ENCODE data around the gene PIK3IP1. TPM values are rescaled to one million over a fixed set of nuclear protein-coding genes. Genes with fewer than 3 reads are reported as not detected.

Gene PIK3IP1
- total and polyA plus RNA-seq, 9 of the 15 experiments (the other 6 are each of a cell fraction or from before 2014, with no cell fraction given): 0.11 to 1.3 (median 0.77) TPM

DNA sequence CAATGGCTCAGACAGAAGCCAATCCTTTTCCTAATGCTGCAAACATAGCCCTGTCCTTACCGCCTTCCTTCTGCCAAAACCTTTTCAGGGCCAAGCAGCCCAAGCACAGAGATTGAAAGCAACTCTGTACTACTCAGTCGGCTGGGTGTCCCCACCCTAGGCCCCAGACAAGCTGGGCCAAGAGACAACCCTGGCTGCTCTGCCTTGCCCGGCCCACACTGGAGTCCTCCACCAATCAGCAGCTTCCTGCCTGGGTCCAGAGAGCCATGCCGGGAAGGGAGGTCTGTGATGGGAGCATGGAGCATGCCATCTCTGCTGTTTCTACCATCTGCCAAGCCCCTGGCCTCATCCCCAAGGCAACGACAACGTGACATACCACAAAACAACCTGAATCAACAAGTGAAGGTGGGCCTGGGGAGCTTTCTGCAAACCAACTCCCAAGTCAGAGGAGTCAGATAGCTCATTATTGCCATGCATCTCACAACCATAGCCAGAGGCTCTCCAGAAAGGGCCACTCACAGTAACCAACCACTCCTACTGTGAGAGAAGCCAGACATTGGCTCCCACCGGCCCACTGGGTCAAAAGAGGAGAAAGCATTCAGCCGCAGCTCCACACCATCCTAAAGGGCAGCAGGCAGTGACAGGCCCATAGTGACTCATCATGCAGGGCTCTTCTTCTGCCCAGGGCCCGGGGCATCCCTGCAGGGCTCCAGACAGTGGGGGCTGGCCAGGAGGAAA, 35.7 kb upstream of the PIK3IP1 start (continued):
- no peak for TF ChIP-seq SP1 (CRISPR knock-in tag; IDR thresholded peaks at IDR 0.05)

GRCh38 chr22:31326877-31327276, 34.6 kb upstream of the PIK3IP1 start:
- Histone ChIP-seq H4K20me1 (replicated peaks; ENCODE audit: control insufficient read depth, insufficient read depth, low read length) (no peaks in the 10 kb centered on the region), H2AFZ (ENCODE audit: low read depth, low read length) (no peak overlapping the region), H3K9ac (ENCODE audit: insufficient read depth in 1 of 2, low read depth in 2 of 2, low read length in 2 of 2) (no peak overlapping the region), H3K79me2 (ENCODE audit: control insufficient read depth, insufficient read depth, low read length) (no peaks in the 10 kb centered on the region), H3K27ac (ENCODE audit: extremely low read depth, low read depth, low read length) (no peak overlapping the region), H3K4me1 (replicated peaks in 1 of 2; ENCODE audit: control insufficient read depth in 2 of 2, insufficient read depth in 2 of 2, low read length in 2 of 2) (no peaks in the 10 kb centered on the region; a peak in 1 of 5 replicates), H3K9me3 (replicated peaks; ENCODE audit: control insufficient read depth, insufficient read depth, low read depth, low read length) (no peaks in the 10 kb centered on the region), H3K4me3 (no peak overlapping the region), H3K9me1 (ENCODE audit: control insufficient read depth, insufficient read depth, low read length) (no peaks in the 10 kb centered on the region), H3K4me2 (ENCODE audit: insufficient read depth, low read length) (no peak overlapping the region), H3K27me3 (ENCODE audit: control insufficient read depth in 2 of 2, insufficient read depth in 2 of 2, low read length in 2 of 2) (no peaks in the 10 kb centered on the region), H3K36me3 (ENCODE audit: control insufficient read depth, insufficient read depth, low read length) (0 out of 3 replicates have a peak, but pooled peaks cover 4% of the 10 kb centered on the region)
- ATAC-seq (no peak), DNase-seq (ENCODE audit: extremely low read depth in 1 of 4, low spot score in 3 of 4) (no peak), FAIRE-seq (no peak)
- BruUV-seq (replicated peaks): no TSS peak
- intact Hi-C loops (cut with micrococcal nuclease) (no loop called here), in situ Hi-C loops (cut with MboI) (no loop called here)
- TF ChIP-seq ZFP1 (CRISPR knock-in tag; IDR thresholded peaks at IDR 0.05): no peak
- no peak for TF ChIP-seq HDAC6 (IDR thresholded peaks at IDR 0.05; ENCODE audit: low read depth, low read length)
- no peak for TF ChIP-seq CBX8 (IDR thresholded peaks at IDR 0.05; ENCODE audit: borderline replicate concordance, extremely low read depth, low read depth, low read length, poor library complexity, severe bottlenecking)
- no peak for TF ChIP-seq CHD4 (IDR thresholded peaks at IDR 0.05; ENCODE audit: insufficient read depth, insufficient replicate concordance, low read depth, low read length, poor library complexity, severe bottlenecking)
- no peak for TF ChIP-seq POLR3A (IDR thresholded peaks at IDR 0.05; ENCODE audit: borderline replicate concordance, extremely low read depth, insufficient read depth, insufficient read length)
- no peak for TF ChIP-seq ZFP91 (CRISPR knock-in tag; IDR thresholded peaks at IDR 0.05)
- no peak for TF ChIP-seq SNRNP70 (optimal IDR thresholded peaks at IDR 0.05; ENCODE audit: low read depth, low read length)
- no peak for TF ChIP-seq RFX1 (IDR thresholded peaks at IDR 0.05)
- TF ChIP-seq ZBTB2 (IDR thresholded peaks at IDR 0.05): no peak
- no peak for TF ChIP-seq TEAD1 (CRISPR knock-in tag; IDR thresholded peaks at IDR 0.05)
- TF ChIP-seq MCM3 (IDR thresholded peaks at IDR 0.05): no peak
- TF ChIP-seq ZNF282 (CRISPR knock-in tag; IDR thresholded peaks at IDR 0.05): no peak
- no peak for TF ChIP-seq YBX1 (IDR thresholded peaks at IDR 0.05)
- no peak for TF ChIP-seq TCF3 (CRISPR knock-in tag; IDR thresholded peaks at IDR 0.05)
- TF ChIP-seq MED1 (CRISPR knock-in tag; IDR thresholded peaks at IDR 0.05; ENCODE audit: borderline replicate concordance): no peak
- ChIA-PET POLR2A (no interaction called here), CTCF (ENCODE audit: low intra/inter-chr PET ratio) (no interaction called here)
- WGBS (ENCODE audit: insufficient coverage, low coverage, missing lambda C conversion rate): 81% methylated on average over 7 of the region's 9 CpGs
